DMS153 (cell line): Measurements from ENCODE around the gene MAP3K5.

Source experiments
- DNase-seq: peaks from one replicate; lab custom pipeline; 2025; lab: John Stamatoyannopoulos, UW

The MAP3K5 gene

GRCh38 chr6:136511926-136512325 is 280.4 kb downstream of the MAP3K5 start:
- no peak for DNase-seq

- DNase-seq: no peak
These were observed 280.9 kb downstream of the MAP3K5 start for GRCh38 chr6:136511397-136511796.

GRCh38 chr6:136510782-136511181 is 281.5 kb downstream of the MAP3K5 start:
- DNase-seq: no peak

- no peak for DNase-seq
These were observed 282.0 kb downstream of the MAP3K5 start for GRCh38 chr6:136510299-136510698.

- no peak for DNase-seq
These were observed 283.4 kb downstream of the MAP3K5 start for GRCh38 chr6:136508725-136509392.
